ENCODE measurements around the gene CHRNA4. TPM values are rescaled to one million over a fixed set of nuclear protein-coding genes. Genes with fewer than 3 reads are reported as not detected.

The CHRNA4 gene
- total RNA-seq, 2 donors from 2014 or later: not detected

- no peak for DNase-seq
- no peaks in the 10 kb centered on the region for H3K9me3 ChIP-seq
- no peaks in the 10 kb centered on the region for H3K27me3 ChIP-seq
- H3K36me3 ChIP-seq (replicated peaks in 1 of 2; ENCODE audit: insufficient read depth in 1 of 2, low read depth in 2 of 2): no peaks in the 10 kb centered on the region
- no peak overlapping the region for H3K27ac ChIP-seq
- intact Hi-C loops (cut with DNase I): no loop called here
- no peak for ATAC-seq
- no peaks in the 10 kb centered on the region for H3K4me1 ChIP-seq
- H3K4me3 ChIP-seq: no peak overlapping the region
- 24 to 27% methylated on average over 15 of the region's 15 CpGs for WGBS, 2 donors
- TF ChIP-seq CTCF (IDR thresholded peaks at IDR 0.05): no peak
- TF ChIP-seq POLR2A (IDR thresholded peaks at IDR 0.05): no peak
These were observed 38.2 kb downstream of the CHRNA4 start for GRCh38 chr20:63322933-63323273.

- H3K27me3 ChIP-seq: no peaks in the 10 kb centered on the region
- no peaks in the 10 kb centered on the region for H3K4me1 ChIP-seq
- no peak overlapping the region for H3K4me3 ChIP-seq
- TF ChIP-seq CTCF (IDR thresholded peaks at IDR 0.05) (no peak), POLR2A (IDR thresholded peaks at IDR 0.05) (no peak)
- H3K36me3 ChIP-seq (replicated peaks in 1 of 2; ENCODE audit: insufficient read depth in 1 of 2, low read depth in 2 of 2): no peaks in the 10 kb centered on the region
- intact Hi-C loops (cut with DNase I): no loop called here
- ATAC-seq (no peak), DNase-seq (peak in 2 of 4 donors; percentile 5 to 7)
- 57 to 61% methylated on average over 30 to 34 of the region's 34 CpGs for WGBS, 2 donors
- no peaks in the 10 kb centered on the region for H3K9me3 ChIP-seq
- no peak overlapping the region for H3K27ac ChIP-seq
These were observed 38.8 kb downstream of the CHRNA4 start for GRCh38 chr20:63322146-63322932.

GRCh38 chr20:63321148-63321831 lies 39.9 kb downstream of the CHRNA4 start:
- TF ChIP-seq POLR2A (IDR thresholded peaks at IDR 0.05): no peak
- TF ChIP-seq CTCF (IDR thresholded peaks at IDR 0.05): no peak
- Histone ChIP-seq H3K36me3 (replicated peaks in 1 of 2; ENCODE audit: insufficient read depth in 1 of 2, low read depth in 2 of 2) (no peaks in the 10 kb centered on the region), H3K4me1 (no peaks in the 10 kb centered on the region), H3K27ac (no peak overlapping the region), H3K9me3 (no peaks in the 10 kb centered on the region), H3K4me3 (no peak overlapping the region), H3K27me3 (no peaks in the 10 kb centered on the region)
- ATAC-seq (peak; percentile 27), DNase-seq (peak; percentile 13 to 24 (median 17))
- intact Hi-C loops (cut with DNase I): no loop called here
- 51 to 55% methylated on average over 9 to 20 of the region's 20 CpGs for WGBS, 2 donors

GRCh38 chr20:63320616-63321147 lies 40.5 kb downstream of the CHRNA4 start:
- H3K27ac ChIP-seq: no peak overlapping the region
- H3K27me3 ChIP-seq: no peaks in the 10 kb centered on the region
- H3K4me1 ChIP-seq: no peaks in the 10 kb centered on the region
- WGBS, 2 donors: 20 to 48% methylated on average over 3 to 10 of the region's 10 CpGs
- intact Hi-C loops (cut with DNase I): no loop called here
- TF ChIP-seq CTCF (IDR thresholded peaks at IDR 0.05): no peak
- TF ChIP-seq POLR2A (IDR thresholded peaks at IDR 0.05): no peak
- ATAC-seq (no peak), DNase-seq (peak in 2 of 4 donors; percentile 2 to 5)
- no peak overlapping the region for H3K4me3 ChIP-seq
- H3K36me3 ChIP-seq (replicated peaks in 1 of 2; ENCODE audit: insufficient read depth in 1 of 2, low read depth in 2 of 2): no peaks in the 10 kb centered on the region
- no peaks in the 10 kb centered on the region for H3K9me3 ChIP-seq
